Neural cell (in vitro differentiated cells): ENCODE measurements around the gene DCXR. TPM values are rescaled to one million over a fixed set of nuclear protein-coding genes. Genes with fewer than 3 reads are reported as not detected.

Experiments used
- H2AFZ ChIP-seq: fragments of 200-600, 300-800 bp; sonication (generic), shearing (Covaris generic); 2 replicates; pipeline ENCODE4 v1.6.0; 2014; ENCODE audit warnings: low read depth, mild to moderate bottlenecking, antibody characterized with exemption, low read length, moderate library complexity
- H3F3A ChIP-seq: fragments of 200-600 bp; shearing (Covaris generic); 2 replicates; pipeline ENCODE4 v1.6.1; 2016; ENCODE audit warnings: mild to moderate bottlenecking, moderate library complexity, mixed read lengths, antibody characterized with exemption, low read length; ENCODE audit not compliant: insufficient read depth, poor library complexity, severe bottlenecking
- H3K27ac ChIP-seq: fragments of 200-600, 300-800 bp; sonication (generic), shearing (Covaris generic); 2 replicates; pipeline ENCODE4 v1.5.1; 2014; ENCODE audit warnings: mild to moderate bottlenecking, low read length, moderate library complexity
- H3K27me3 ChIP-seq: fragments of 300-800, 200-600 bp; sonication (generic), shearing (Covaris generic); 2 replicates; pipeline ENCODE4 v1.6.0; 2014; ENCODE audit warnings: mild to moderate bottlenecking, low read depth, low read length, moderate library complexity; ENCODE audit not compliant: insufficient read depth
- H3K36me3 ChIP-seq: fragments of 300-800, 200-600 bp; sonication (generic), shearing (Covaris generic); 2 replicates; pipeline ENCODE4 v1.5.1; 2014; ENCODE audit warnings: mild to moderate bottlenecking, antibody characterized with exemption, low read length, moderate library complexity; ENCODE audit not compliant: insufficient read depth
- H3K4me2 ChIP-seq: fragments of 300-800, 200-600 bp; sonication (generic), shearing (Covaris generic); 2 replicates; pipeline ENCODE4 v1.6.0; 2014; ENCODE audit warnings: mild to moderate bottlenecking, low read length
- H3K4me3 ChIP-seq: fragments of 300-800, 200-600 bp; sonication (generic), shearing (Covaris generic); 2 replicates; pipeline ENCODE4 v1.5.1; 2014; ENCODE audit warnings: mild to moderate bottlenecking, low read length, moderate library complexity
- H3K79me2 ChIP-seq: fragments of 200-600 bp; shearing (Covaris generic); replicated peaks from 2 replicates; pipeline ENCODE4 v1.6.0; 2014; ENCODE audit warnings: mild to moderate bottlenecking, low read length, moderate library complexity; ENCODE audit not compliant: insufficient read depth
- H3K9ac ChIP-seq: fragments of 300-800, 200-600 bp; sonication (generic), shearing (Covaris generic); 2 replicates; pipeline ENCODE4 v1.6.1; 2016; ENCODE audit warnings: mild to moderate bottlenecking, low read length, mixed read lengths
- H3K9me2 ChIP-seq: fragments of 200-600 bp; shearing (Covaris generic); 2 replicates; pipeline ENCODE4 v1.6.1; 2016; ENCODE audit warnings: mild to moderate bottlenecking, low read length, mixed read lengths; ENCODE audit not compliant: insufficient read depth
- H3K9me3 ChIP-seq: fragments of 200-600, 300-800 bp; sonication (generic), shearing (Covaris generic); 2 replicates; pipeline ENCODE4 v1.6.1; 2016; ENCODE audit warnings: mild to moderate bottlenecking, mixed run types, low read length, moderate library complexity, mixed read lengths
- H4K20me1 ChIP-seq: fragments of 200-600 bp; shearing (Covaris generic); 2 replicates; pipeline ENCODE4 v1.6.1; 2016; ENCODE audit warnings: mild to moderate bottlenecking, mixed run types; ENCODE audit not compliant: insufficient read depth
- EP300 ChIP-seq: fragments of 450-650 bp; conservative IDR thresholded peaks from 2 replicates; pipeline ENCODE4 v1.6.1; 2014; ENCODE audit warnings: antibody characterized with exemption, mild to moderate bottlenecking, moderate library complexity; ENCODE audit not compliant: poor library complexity, severe bottlenecking
- EZH2 ChIP-seq: fragments of 200-600, 300-800 bp; shearing (Covaris generic), sonication (generic); IDR thresholded peaks from 2 replicates; pipeline ENCODE4 v1.6.1; 2014; ENCODE audit warnings: antibody characterized with exemption, low read length, borderline replicate concordance, mild to moderate bottlenecking; ENCODE audit not compliant: insufficient read depth, poor library complexity, severe bottlenecking
- MXI1 ChIP-seq: fragments of 450-650 bp; conservative IDR thresholded peaks from 2 replicates; pipeline ENCODE4 v1.6.1; 2014; ENCODE audit warnings: antibody characterized with exemption, mild to moderate bottlenecking; ENCODE audit not compliant: poor library complexity, severe bottlenecking
- POLR2AphosphoS5 ChIP-seq: IDR thresholded peaks from 2 replicates; pipeline ENCODE4 v1.6.1; 2012
- RAD21 ChIP-seq: fragments of 450-650 bp; conservative IDR thresholded peaks from 2 replicates; pipeline ENCODE4 v1.6.1; 2014; ENCODE audit warnings: antibody characterized with exemption, mild to moderate bottlenecking, moderate library complexity
- SMC3 ChIP-seq: fragments of 450-650 bp; conservative IDR thresholded peaks from 2 replicates; pipeline ENCODE4 v1.6.1; 2014; ENCODE audit warnings: antibody characterized with exemption, mild to moderate bottlenecking, moderate library complexity; ENCODE audit not compliant: poor library complexity
- TAF1 ChIP-seq: IDR thresholded peaks from 2 replicates; pipeline ENCODE4 v1.6.1; 2012; ENCODE audit warnings: low read depth
- polyA plus RNA-seq: library from polyadenylated mRNA; depleted of rRNA; stranded (reverse); fragments of >200 nt; gene quantifications from 2 replicates; pipeline ENCODE4 v1.2.3, GENCODE V29; 2014
- TF ChIP-seq, protein P1 (sequence below): IDR thresholded peaks from 2 replicates; pipeline ENCODE4 v1.6.1; 2012; ENCODE audit warnings: borderline replicate concordance
- TF ChIP-seq, protein P2 (sequence below): fragments of 450-650 bp; IDR thresholded peaks from 2 replicates; pipeline ENCODE4 v1.5.1; 2014; ENCODE audit warnings: antibody characterized with exemption, mild to moderate bottlenecking, moderate library complexity; ENCODE audit not compliant: poor library complexity, severe bottlenecking

The DCXR gene
- polyA plus RNA-seq, 1 donor from 2014 or later: 129 TPM

GRCh38 chr17:82029990-82030469 is 7.5 kb downstream of the DCXR start:
- H3K4me3 ChIP-seq: peak overlapping the region; percentile 68
- no peak overlapping the region for H3K27ac ChIP-seq
- TF ChIP-seq, protein P1, sequence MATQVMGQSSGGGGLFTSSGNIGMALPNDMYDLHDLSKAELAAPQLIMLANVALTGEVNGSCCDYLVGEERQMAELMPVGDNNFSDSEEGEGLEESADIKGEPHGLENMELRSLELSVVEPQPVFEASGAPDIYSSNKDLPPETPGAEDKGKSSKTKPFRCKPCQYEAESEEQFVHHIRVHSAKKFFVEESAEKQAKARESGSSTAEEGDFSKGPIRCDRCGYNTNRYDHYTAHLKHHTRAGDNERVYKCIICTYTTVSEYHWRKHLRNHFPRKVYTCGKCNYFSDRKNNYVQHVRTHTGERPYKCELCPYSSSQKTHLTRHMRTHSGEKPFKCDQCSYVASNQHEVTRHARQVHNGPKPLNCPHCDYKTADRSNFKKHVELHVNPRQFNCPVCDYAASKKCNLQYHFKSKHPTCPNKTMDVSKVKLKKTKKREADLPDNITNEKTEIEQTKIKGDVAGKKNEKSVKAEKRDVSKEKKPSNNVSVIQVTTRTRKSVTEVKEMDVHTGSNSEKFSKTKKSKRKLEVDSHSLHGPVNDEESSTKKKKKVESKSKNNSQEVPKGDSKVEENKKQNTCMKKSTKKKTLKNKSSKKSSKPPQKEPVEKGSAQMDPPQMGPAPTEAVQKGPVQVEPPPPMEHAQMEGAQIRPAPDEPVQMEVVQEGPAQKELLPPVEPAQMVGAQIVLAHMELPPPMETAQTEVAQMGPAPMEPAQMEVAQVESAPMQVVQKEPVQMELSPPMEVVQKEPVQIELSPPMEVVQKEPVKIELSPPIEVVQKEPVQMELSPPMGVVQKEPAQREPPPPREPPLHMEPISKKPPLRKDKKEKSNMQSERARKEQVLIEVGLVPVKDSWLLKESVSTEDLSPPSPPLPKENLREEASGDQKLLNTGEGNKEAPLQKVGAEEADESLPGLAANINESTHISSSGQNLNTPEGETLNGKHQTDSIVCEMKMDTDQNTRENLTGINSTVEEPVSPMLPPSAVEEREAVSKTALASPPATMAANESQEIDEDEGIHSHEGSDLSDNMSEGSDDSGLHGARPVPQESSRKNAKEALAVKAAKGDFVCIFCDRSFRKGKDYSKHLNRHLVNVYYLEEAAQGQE: no peak
- no peak for TF ChIP-seq EP300
- no peak for TF ChIP-seq EZH2
- no peak for TF ChIP-seq TAF1
- no peak for TF ChIP-seq MXI1
- TF ChIP-seq, protein P2, sequence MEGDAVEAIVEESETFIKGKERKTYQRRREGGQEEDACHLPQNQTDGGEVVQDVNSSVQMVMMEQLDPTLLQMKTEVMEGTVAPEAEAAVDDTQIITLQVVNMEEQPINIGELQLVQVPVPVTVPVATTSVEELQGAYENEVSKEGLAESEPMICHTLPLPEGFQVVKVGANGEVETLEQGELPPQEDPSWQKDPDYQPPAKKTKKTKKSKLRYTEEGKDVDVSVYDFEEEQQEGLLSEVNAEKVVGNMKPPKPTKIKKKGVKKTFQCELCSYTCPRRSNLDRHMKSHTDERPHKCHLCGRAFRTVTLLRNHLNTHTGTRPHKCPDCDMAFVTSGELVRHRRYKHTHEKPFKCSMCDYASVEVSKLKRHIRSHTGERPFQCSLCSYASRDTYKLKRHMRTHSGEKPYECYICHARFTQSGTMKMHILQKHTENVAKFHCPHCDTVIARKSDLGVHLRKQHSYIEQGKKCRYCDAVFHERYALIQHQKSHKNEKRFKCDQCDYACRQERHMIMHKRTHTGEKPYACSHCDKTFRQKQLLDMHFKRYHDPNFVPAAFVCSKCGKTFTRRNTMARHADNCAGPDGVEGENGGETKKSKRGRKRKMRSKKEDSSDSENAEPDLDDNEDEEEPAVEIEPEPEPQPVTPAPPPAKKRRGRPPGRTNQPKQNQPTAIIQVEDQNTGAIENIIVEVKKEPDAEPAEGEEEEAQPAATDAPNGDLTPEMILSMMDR: no peak
- TF ChIP-seq RAD21: no peak
- no peak for TF ChIP-seq SMC3
- no peak for TF ChIP-seq POLR2AphosphoS5
- H3K79me2 ChIP-seq: no peaks in the 10 kb centered on the region
- H3F3A ChIP-seq: no peaks in the 10 kb centered on the region
- H3K9me3 ChIP-seq: no peaks in the 10 kb centered on the region
- H3K9me2 ChIP-seq: no peaks in the 10 kb centered on the region
- no peak overlapping the region for H3K4me2 ChIP-seq
- peak overlapping the region; percentile 60 for H3K9ac ChIP-seq
- H3K27me3 ChIP-seq: no peaks in the 10 kb centered on the region
- no peaks in the 10 kb centered on the region for H4K20me1 ChIP-seq
- no peak overlapping the region for H2AFZ ChIP-seq
- no peaks in the 10 kb centered on the region for H3K36me3 ChIP-seq

- Histone ChIP-seq H3F3A (no peaks in the 10 kb centered on the region), H2AFZ (no peak overlapping the region), H3K9me3 (no peaks in the 10 kb centered on the region), H3K9me2 (no peaks in the 10 kb centered on the region), H4K20me1 (no peaks in the 10 kb centered on the region), H3K36me3 (no peaks in the 10 kb centered on the region), H3K9ac (no peak overlapping the region), H3K27me3 (no peaks in the 10 kb centered on the region), H3K27ac (no peak overlapping the region), H3K4me2 (no peak overlapping the region), H3K79me2 (no peaks in the 10 kb centered on the region), H3K4me3 (no peak overlapping the region)
- no peak for TF ChIP-seq MXI1
- TF ChIP-seq, protein P1: no peak
- TF ChIP-seq TAF1: no peak
- TF ChIP-seq SMC3: no peak
- no peak for TF ChIP-seq EZH2
- no peak for TF ChIP-seq POLR2AphosphoS5
- no peak for TF ChIP-seq EP300
- TF ChIP-seq, protein P2: no peak
- TF ChIP-seq RAD21: no peak
These were observed 8.1 kb downstream of the DCXR start for GRCh38 chr17:82029391-82029790.
